Measurements from ENCODE around the gene CSKMT.
"Not testable (repeated sequence)": the region's sequence is repeated elsewhere in the genome, so short reads cannot be mapped to it uniquely, and the experiment has no call there.

Gene CSKMT

GRCh38 chr11:62665075-62665598 is at the start of gene CSKMT, which contains the start of gene C11orf98:
Gene CSKMT (plus strand): TSS chr11:62665312. CDS start chr11:62665880, 568 bp downstream.
Gene C11orf98 (minus strand): TSS chr11:62665210. CDS start chr11:62665169, 41 bp downstream.
- peak; percentile 98 for DNase-seq

GRCh38 chr11:62615521-62615920 is 49.6 kb upstream of the CSKMT start:
- DNase-seq = no peak

- peak; percentile 5 for DNase-seq
Measured at GRCh38 chr11:62616957-62617356, 48.2 kb upstream of the CSKMT start.

- no peak for DNase-seq
Measured at GRCh38 chr11:62621027-62621566, 44.0 kb upstream of the CSKMT start.

- DNase-seq = peak; percentile 98
Measured at GRCh38 chr11:62621567-62622470, 43.3 kb upstream of the CSKMT start, which contains the start of gene B3GAT3. Gene B3GAT3 (minus strand): TSS chr11:62621986. CDS start chr11:62621947, 39 bp downstream.

- no peak for DNase-seq
Measured at GRCh38 chr11:62622476-62623089, 42.5 kb upstream of the CSKMT start.

GRCh38 chr11:62627713-62628112 is 37.4 kb upstream of the CSKMT start:
- DNase-seq = peak; percentile 14

GRCh38 chr11:62632492-62632891 is 32.6 kb upstream of the CSKMT start:
- peak; percentile 4 for DNase-seq

- DNase-seq = no peak
Measured at GRCh38 chr11:62644220-62644619, 20.9 kb upstream of the CSKMT start.

- DNase-seq = no peak
Measured at GRCh38 chr11:62645671-62645945, 19.5 kb upstream of the CSKMT start.

GRCh38 chr11:62645946-62646824 is 18.9 kb upstream of the CSKMT start, which contains the start of gene GANAB:
Gene GANAB (minus strand): TSS chr11:62646613. CDS start chr11:62646599, 14 bp downstream.
- DNase-seq = peak; percentile 99

GRCh38 chr11:62646825-62647608 is 18.1 kb upstream of the CSKMT start:
- DNase-seq = no peak

GRCh38 chr11:62647609-62648005 is 17.5 kb upstream of the CSKMT start:
- no peak for DNase-seq

- no peak for DNase-seq
Measured at GRCh38 chr11:62648185-62648966, 16.7 kb upstream of the CSKMT start.

- DNase-seq = no peak
Measured at GRCh38 chr11:62648967-62649364, 16.1 kb upstream of the CSKMT start.

GRCh38 chr11:62649486-62649885 is 15.6 kb upstream of the CSKMT start:
- no peak for DNase-seq

GRCh38 chr11:62650283-62650682 is 14.8 kb upstream of the CSKMT start:
- not testable (repeated sequence) for DNase-seq

- no peak for DNase-seq
Measured at GRCh38 chr11:62652161-62653006, 12.7 kb upstream of the CSKMT start.

- no peak for DNase-seq
Measured at GRCh38 chr11:62654297-62654696, 10.8 kb upstream of the CSKMT start.
